HCT116 (cell line): ENCODE measurements around the gene APBB2. TPM values are rescaled to one million over a fixed set of nuclear protein-coding genes. Genes with fewer than 3 reads are reported as not detected.

ENCODE experiments used
- ATAC-seq: fragments of 200-7000 bp; cut with Tn5 transposase; 2 replicates; pipeline ENCODE4 v1.9.1; 2020; ENCODE audit warnings: mild to moderate bottlenecking, moderate library complexity
- BruUV-seq: library from RNA; stranded (reverse); fragments of 400-500 nt; replicated peaks from 2 replicates; lab custom pipeline; 2021; lab: Mats Ljungman, UMichigan
- CTCF ChIA-PET: fragments of 300-600 bp; sonication (Branson Sonifier 250); formaldehyde crosslinking; loops from one replicate; lab custom pipeline; 2021; ENCODE audit warnings: antibody characterized with exemption; lab: Charles Lee
- POLR2A ChIA-PET: fragments of 300-600, 350-600 bp; sonication (Branson Sonifier 250); formaldehyde crosslinking; loops from one replicate; lab custom pipeline; 2021; ENCODE audit warnings: antibody characterized with exemption; lab: Charles Lee
- RAD21 ChIA-PET, 2 experiments: fragments of 300-600 bp; sonication (Branson Sonifier 250); formaldehyde crosslinking; loops; one replicate each; lab custom pipeline; 2023; ENCODE audit warnings: low total read pairs in 2 of 2; ENCODE audit not compliant: uncharacterized antibody in 2 of 2, unreplicated experiment in 2 of 2, low non-redundant PET in 1 of 2; lab: Charles Lee
- DNase-seq: peaks from one replicate; pipeline ENCODE4 v3.0.0-alpha.2; 2010; ENCODE audit warnings: low read depth, low spot score
- H2AFZ ChIP-seq: fragments of 200-600 bp; shearing (Covaris generic), sonication (generic); 2 replicates; pipeline ENCODE4 v1.6.1; 2017; ENCODE audit warnings: low read depth, mixed run types, mixed read lengths, antibody characterized with exemption, low read length; ENCODE audit not compliant: poor library complexity, severe bottlenecking
- H3K27ac ChIP-seq: 2 replicates; pipeline ENCODE4 v1.5.1; 2012; ENCODE audit warnings: low read depth, low read length
- H3K27me3 ChIP-seq: fragments of 200-600 bp; sonication (generic); 2 replicates; pipeline ENCODE4 v1.6.1; 2016; ENCODE audit warnings: mixed run types, low read length, mixed read lengths; ENCODE audit not compliant: insufficient read depth
- H3K36me3 ChIP-seq, 2 experiments: fragments of 200-500 bp in 1 of 2; fragments of 200-600 bp in 1 of 2; sonication (Bioruptor generic) in 1 of 2; sonication (generic) in 1 of 2; 2 replicates each; pipeline versions ENCODE4 v1.5.1 to v1.6.1; 2014 to 2016; ENCODE audit warnings: low read length in 2 of 2, inconsistent platforms in 1 of 2, mixed read lengths in 1 of 2, mixed run types in 1 of 2; ENCODE audit not compliant: insufficient read depth in 2 of 2, control insufficient read depth in 1 of 2
- H3K4me1 ChIP-seq, 2 experiments: fragments of 200-600 bp in 1 of 2; sonication (generic) in 1 of 2; 2 replicates each; pipeline versions ENCODE4 v1.5.1 to v1.6.1; 2012 to 2017; ENCODE audit warnings: low read length in 2 of 2, inconsistent platforms in 1 of 2, mild to moderate bottlenecking in 1 of 2, mixed read lengths in 1 of 2, mixed run types in 1 of 2, moderate library complexity in 1 of 2; ENCODE audit not compliant: insufficient read depth in 2 of 2, control insufficient read depth in 1 of 2
- H3K4me2 ChIP-seq: fragments of 200-600 bp; sonication (generic); 2 replicates; pipeline ENCODE4 v1.6.1; 2017; ENCODE audit warnings: mixed run types, low read length, mixed read lengths
- H3K4me3 ChIP-seq, 2 experiments: fragments of 200-600 bp in 1 of 2; sonication (generic) in 1 of 2; replicated peaks in 1 of 2; 2 replicates each; pipeline ENCODE4 v1.5.1; 2011 to 2016; ENCODE audit warnings: low read length in 2 of 2, control low read depth in 1 of 2, low read depth in 1 of 2, mild to moderate bottlenecking in 1 of 2, mixed read lengths in 1 of 2, mixed run types in 1 of 2
- H3K79me2 ChIP-seq: fragments of 200-600 bp; sonication (generic); 2 replicates; pipeline ENCODE4 v1.6.1; 2017; ENCODE audit warnings: mild to moderate bottlenecking, mixed run types, low read length, moderate library complexity, mixed read lengths; ENCODE audit not compliant: insufficient read depth
- H3K9ac ChIP-seq: fragments of 200-600 bp; sonication (generic); 2 replicates; pipeline ENCODE4 v1.6.1; 2016; ENCODE audit warnings: low read length, mixed read lengths
- H3K9me2 ChIP-seq: fragments of 200-600 bp; sonication (generic), shearing (Covaris generic); 2 replicates; pipeline ENCODE4 v1.6.1; 2017; ENCODE audit warnings: mixed run types, mild to moderate bottlenecking, moderate library complexity; ENCODE audit not compliant: insufficient read depth
- H3K9me3 ChIP-seq, 2 experiments: fragments of 200-500 bp in 1 of 2; fragments of 200-600 bp in 1 of 2; sonication (Bioruptor generic) in 1 of 2; sonication (generic) in 1 of 2; 2 replicates each; pipeline ENCODE4 v1.6.1; 2014 to 2017; ENCODE audit warnings: low read length in 2 of 2, mixed read lengths in 2 of 2, inconsistent platforms in 1 of 2, low read depth in 1 of 2, mild to moderate bottlenecking in 1 of 2, mixed run types in 1 of 2, moderate library complexity in 1 of 2; ENCODE audit not compliant: control insufficient read depth in 1 of 2, insufficient read depth in 1 of 2
- H4K20me1 ChIP-seq: fragments of 200-600 bp; sonication (generic), shearing (Covaris generic); 2 replicates; pipeline ENCODE4 v1.6.1; 2017; ENCODE audit warnings: mixed run types, mild to moderate bottlenecking, moderate library complexity; ENCODE audit not compliant: insufficient read depth
- EZH2 ChIP-seq: fragments of 200-600 bp; sonication (generic); IDR thresholded peaks from 2 replicates; pipeline ENCODE4 v1.6.1; 2017; ENCODE audit warnings: antibody characterized with exemption, mixed run types
- MAX ChIP-seq: IDR thresholded peaks from 2 replicates; pipeline ENCODE4 v1.6.1; 2012
- POLR2AphosphoS5 ChIP-seq: IDR thresholded peaks from 2 replicates; pipeline ENCODE4 v1.6.1; 2011; ENCODE audit warnings: mild to moderate bottlenecking, low read depth, low read length, moderate library complexity
- TCF7L2 ChIP-seq: IDR thresholded peaks from 2 replicates; pipeline ENCODE4 v1.7.0; 2011; ENCODE audit warnings: borderline replicate concordance, inconsistent platforms; ENCODE audit not compliant: insufficient read depth, insufficient read length; ENCODE audit errors: extremely low read depth
- YY1 ChIP-seq: IDR thresholded peaks from 2 replicates; pipeline ENCODE4 v1.6.1; 2011; ENCODE audit warnings: low read length, low read depth, moderate library complexity, mild to moderate bottlenecking; ENCODE audit not compliant: insufficient replicate concordance; ENCODE audit errors: extremely low read depth
- ZBTB33 ChIP-seq: IDR thresholded peaks from 2 replicates; pipeline ENCODE4 v1.6.1; 2011; ENCODE audit warnings: mild to moderate bottlenecking, low read length, moderate library complexity; ENCODE audit not compliant: insufficient replicate concordance; ENCODE audit errors: extremely low read depth
- ZFX ChIP-seq: fragments of 450-650 bp; IDR thresholded peaks from 2 replicates; pipeline ENCODE4 v1.6.1; 2017
- intact Hi-C: fragments of 100-400 bp; cut with micrococcal nuclease; formaldehyde crosslinking; loops from 2 replicates; pipeline ENCODE4 v1.10.0; 2022
- total RNA-seq: library from RNA; stranded (reverse); gene quantifications from one replicate; pipeline ENCODE4 v1.2.1, GENCODE V29; 2021; ENCODE audit not compliant: unreplicated experiment

The APBB2 gene
- total RNA-seq, 1 experiment from 2014 or later = 72.5 TPM

- H2AFZ ChIP-seq = no peak overlapping the region
- no peak overlapping the region for H3K27ac ChIP-seq
- intact Hi-C loops = no loop called here
- POLR2A ChIA-PET = no interaction called here
- RAD21 ChIA-PET = no interaction called here
- no peaks in the 10 kb centered on the region for H3K9me3 ChIP-seq
- H3K79me2 ChIP-seq = no peaks in the 10 kb centered on the region
- H3K27me3 ChIP-seq = no peaks in the 10 kb centered on the region
- no peak for TF ChIP-seq MAX
- no peak for TF ChIP-seq ZFX
- TF ChIP-seq ZBTB33 = no peak
- no peak for TF ChIP-seq TCF7L2
- no peak for TF ChIP-seq YY1
- TF ChIP-seq EZH2 = no peak
- no peak for TF ChIP-seq POLR2AphosphoS5
- TF ChIP-seq, all 23 proteins: peak for 0
- ATAC-seq (no peak), DNase-seq (no peak)
- Histone ChIP-seq H3K4me2 (no peak overlapping the region), H3K36me3 (no peaks in the 10 kb centered on the region), H3K4me3 (no peak overlapping the region), H3K9ac (no peak overlapping the region), H4K20me1 (no peaks in the 10 kb centered on the region), H3K4me1 (peaks cover 31 to 56% of the 10 kb centered on the region in 2 experiments), H3K9me2 (no peaks in the 10 kb centered on the region)
- CTCF ChIA-PET = interaction anchor here (0.6 to 3.8 kb wide), 3 partner anchors 13 to 80 kb away, joined by 3 to 21 read pairs (median 10); no protein-coding TSS in a partner anchor
- BruUV-seq = no TSS peak
These were observed 301.7 kb downstream of the APBB2 start for GRCh38 chr4:40912460-40913184.
